SK-N-SH (cell line): ENCODE results near the gene STK38. TPM values are rescaled to one million over a fixed set of nuclear protein-coding genes. Genes with fewer than 3 reads are reported as not detected.

Source experiments
- CTCF ChIA-PET: fragments of 300-600, 350-600 bp; formaldehyde crosslinking; extraction: SDS; loops from one replicate; lab custom pipeline; 2021; lab: Yijun Ruan, JAX
- POLR2A ChIA-PET: fragments of 350-600 bp; sonication (Branson Sonifier 250); formaldehyde crosslinking; extraction: SDS; loops from one replicate; lab custom pipeline; 2020; ENCODE audit warnings: antibody characterized with exemption, inconsistent platforms; lab: Yijun Ruan, JAX
- DNase-seq: peaks from one replicate; pipeline ENCODE4 v3.0.0; 2012
- H2AFZ ChIP-seq: fragments of 200-600 bp; sonication (generic); 2 replicates; pipeline ENCODE4 v1.8.1; 2016; ENCODE audit warnings: antibody characterized with exemption, mild to moderate bottlenecking, low read depth
- H3F3A ChIP-seq: fragments of 200-600 bp; sonication (generic); replicated peaks from 2 replicates; pipeline ENCODE3; 2016; ENCODE audit warnings: antibody characterized with exemption, mild to moderate bottlenecking; ENCODE audit not compliant: insufficient read depth
- H3K27ac ChIP-seq, 2 experiments: fragments of 200-500 bp in 1 of 2; fragments of 200-600 bp in 1 of 2; sonication (Bioruptor generic) in 1 of 2; sonication (generic), shearing (Covaris generic) in 1 of 2; 2 replicates each; pipeline versions ENCODE4 v1.5.1 to v1.6.1; 2014 to 2016; ENCODE audit warnings: low read depth in 2 of 2, inconsistent platforms in 1 of 2, low read length in 1 of 2, mild to moderate bottlenecking in 1 of 2, mixed read lengths in 1 of 2
- H3K27me3 ChIP-seq: fragments of 200-600 bp; sonication (generic), shearing (Covaris generic); 2 replicates; pipeline ENCODE4 v1.6.1; 2016; ENCODE audit warnings: mixed run types; ENCODE audit not compliant: insufficient read depth
- H3K36me3 ChIP-seq, 2 experiments: fragments of 200-500 bp in 1 of 2; fragments of 200-600 bp in 1 of 2; sonication (Bioruptor generic) in 1 of 2; sonication (generic) in 1 of 2; replicated peaks in 1 of 2; 2 replicates each; pipeline versions ENCODE3 to v1.5.1; 2014 to 2016; ENCODE audit warnings: low read length in 1 of 2, mild to moderate bottlenecking in 1 of 2; ENCODE audit not compliant: insufficient read depth in 2 of 2, control insufficient read depth in 1 of 2
- H3K4me1 ChIP-seq, 2 experiments: fragments of 200-500 bp in 1 of 2; fragments of 200-600 bp in 1 of 2; sonication (Bioruptor generic) in 1 of 2; sonication (generic), shearing (Covaris generic) in 1 of 2; 2 replicates each; pipeline versions ENCODE4 v1.5.1 to v1.6.1; 2014 to 2016; ENCODE audit warnings: low read depth in 1 of 2, low read length in 1 of 2, mixed run types in 1 of 2; ENCODE audit not compliant: insufficient read depth in 2 of 2, control insufficient read depth in 1 of 2
- H3K4me2 ChIP-seq: fragments of 200-600 bp; sonication (generic), shearing (Covaris generic); 2 replicates; pipeline ENCODE4 v1.6.1; 2017; ENCODE audit warnings: mixed run types
- H3K4me3 ChIP-seq, 2 experiments: fragments of 200-500 bp in 1 of 2; fragments of 200-600 bp in 1 of 2; sonication (Bioruptor generic) in 1 of 2; sonication (generic), shearing (Covaris generic) in 1 of 2; 2 replicates each; pipeline versions ENCODE4 v1.5.1 to v1.8.1; 2014 to 2016; ENCODE audit warnings: low read depth in 2 of 2, inconsistent platforms in 1 of 2, low read length in 1 of 2, mild to moderate bottlenecking in 1 of 2, mixed read lengths in 1 of 2, moderate library complexity in 1 of 2
- H3K79me2 ChIP-seq: fragments of 200-600 bp; sonication (generic); 2 replicates; pipeline ENCODE4 v1.8.1; 2017; ENCODE audit warnings: mild to moderate bottlenecking; ENCODE audit not compliant: insufficient read depth
- H3K9ac ChIP-seq: fragments of 200-600 bp; sonication (generic); 2 replicates; pipeline ENCODE4 v1.6.1; 2017; ENCODE audit warnings: mixed run types
- H3K9me2 ChIP-seq: fragments of 200-600 bp; sonication (generic); 2 replicates; pipeline ENCODE4 v1.6.1; 2017; ENCODE audit warnings: mixed run types
- H3K9me3 ChIP-seq: fragments of 200-600 bp; sonication (generic); 2 replicates; pipeline ENCODE4 v1.6.1; 2017; ENCODE audit warnings: mixed run types, mild to moderate bottlenecking, moderate library complexity
- H4K20me1 ChIP-seq: fragments of 200-600 bp; sonication (generic); 2 replicates; pipeline ENCODE4 v1.6.1; 2017; ENCODE audit warnings: mild to moderate bottlenecking, mixed run types; ENCODE audit not compliant: insufficient read depth
- CTCF ChIP-seq: fragments of 200-600 bp; sonication (generic); IDR thresholded peaks from 2 replicates; pipeline ENCODE4 v1.6.1; 2017; ENCODE audit warnings: antibody characterized with exemption, mild to moderate bottlenecking, moderate library complexity
- ELF1 ChIP-seq: IDR thresholded peaks from 2 replicates; pipeline ENCODE4 v1.4.0; 2012
- EP300 ChIP-seq, 2 experiments: IDR thresholded peaks; 2 replicates each; pipeline versions ENCODE4 v1.4.0 to v1.6.1; 2012; ENCODE audit warnings: borderline replicate concordance in 1 of 2, low read depth in 1 of 2, low read length in 1 of 2
- EZH2phosphoT487 ChIP-seq: fragments of 200-600 bp; sonication (generic); IDR thresholded peaks from 2 replicates; pipeline ENCODE4 v1.6.1; 2017; ENCODE audit warnings: low read depth, mixed run types, mild to moderate bottlenecking, antibody characterized with exemption, moderate library complexity, borderline replicate concordance
- FOSL2 ChIP-seq: IDR thresholded peaks from 2 replicates; pipeline ENCODE4 v1.4.0; 2012; ENCODE audit warnings: low read depth, mild to moderate bottlenecking, moderate library complexity, borderline replicate concordance
- FOXJ3 ChIP-seq: sonication (generic); formaldehyde crosslinking; IDR thresholded peaks from 2 replicates; pipeline ENCODE4 v1.5.1; 2020; ENCODE audit warnings: mild to moderate bottlenecking, missing genetic modification reagents
- GABPA ChIP-seq: IDR thresholded peaks from 2 replicates; pipeline ENCODE4 v1.4.0; 2012; ENCODE audit warnings: low read depth, mild to moderate bottlenecking
- GATA2 ChIP-seq: sonication (generic); formaldehyde crosslinking; IDR thresholded peaks from 2 replicates; pipeline ENCODE4 v1.5.0; 2020; ENCODE audit warnings: mild to moderate bottlenecking, missing genetic modification reagents
- JUND ChIP-seq: IDR thresholded peaks from 2 replicates; pipeline ENCODE4 v1.4.0; 2012
- MAX ChIP-seq: IDR thresholded peaks from 2 replicates; pipeline ENCODE4 v1.4.0; 2012; ENCODE audit warnings: low read depth
- MEF2A ChIP-seq: IDR thresholded peaks from 2 replicates; pipeline ENCODE4 v1.4.0; 2012; ENCODE audit warnings: low read depth, borderline replicate concordance
- MXI1 ChIP-seq: IDR thresholded peaks from 2 replicates; pipeline ENCODE4 v1.6.1; 2012; ENCODE audit warnings: mild to moderate bottlenecking, low read depth, low read length, improper control_type of control experiment
- NFIC ChIP-seq: IDR thresholded peaks from 2 replicates; pipeline ENCODE4 v1.4.0; 2012; ENCODE audit warnings: borderline replicate concordance
- RFX5 ChIP-seq: IDR thresholded peaks from 2 replicates; pipeline ENCODE4 v1.6.1; 2012; ENCODE audit warnings: mild to moderate bottlenecking, improper control_type of control experiment, low read length
- RXRA ChIP-seq: IDR thresholded peaks from 2 replicates; pipeline ENCODE4 v1.4.0; 2012; ENCODE audit warnings: low read depth, mild to moderate bottlenecking, borderline replicate concordance
- SMC3 ChIP-seq: IDR thresholded peaks from 2 replicates; pipeline ENCODE4 v1.6.1; 2012; ENCODE audit warnings: low read depth, low read length, improper control_type of control experiment
- TAF1 ChIP-seq: IDR thresholded peaks from 2 replicates; pipeline ENCODE4 v1.6.1; 2012; ENCODE audit warnings: low read depth, mild to moderate bottlenecking, low read length, moderate library complexity, borderline replicate concordance
- TEAD4 ChIP-seq: IDR thresholded peaks from 2 replicates; pipeline ENCODE4 v1.4.0; 2012; ENCODE audit warnings: mild to moderate bottlenecking, borderline replicate concordance; ENCODE audit not compliant: insufficient read depth
- YY1 ChIP-seq: IDR thresholded peaks from 2 replicates; pipeline ENCODE4 v1.4.0; 2012; ENCODE audit warnings: low read depth, mild to moderate bottlenecking
- WGBS: methylation state at CpG from one replicate; pipeline ENCODE4 v1.1.6; 2017; ENCODE audit warnings: low lambda C conversion rate; 5-methylcytosine and 5-hydroxymethylcytosine counted together
- polyA plus RNA-seq, 3 experiments: library from polyadenylated mRNA; depleted of rRNA; stranded (reverse); fragments of >200 nt; gene quantifications; 2 replicates each; pipeline ENCODE4 v1.2.3, GENCODE V29; 2012
- TF ChIP-seq, protein P1 (sequence below): IDR thresholded peaks from 2 replicates; pipeline ENCODE4; 2012

The STK38 gene
- polyA plus RNA-seq, 1 of the 3 experiments (the other 2 are of a cell fraction) = 10.2 TPM

DNA sequence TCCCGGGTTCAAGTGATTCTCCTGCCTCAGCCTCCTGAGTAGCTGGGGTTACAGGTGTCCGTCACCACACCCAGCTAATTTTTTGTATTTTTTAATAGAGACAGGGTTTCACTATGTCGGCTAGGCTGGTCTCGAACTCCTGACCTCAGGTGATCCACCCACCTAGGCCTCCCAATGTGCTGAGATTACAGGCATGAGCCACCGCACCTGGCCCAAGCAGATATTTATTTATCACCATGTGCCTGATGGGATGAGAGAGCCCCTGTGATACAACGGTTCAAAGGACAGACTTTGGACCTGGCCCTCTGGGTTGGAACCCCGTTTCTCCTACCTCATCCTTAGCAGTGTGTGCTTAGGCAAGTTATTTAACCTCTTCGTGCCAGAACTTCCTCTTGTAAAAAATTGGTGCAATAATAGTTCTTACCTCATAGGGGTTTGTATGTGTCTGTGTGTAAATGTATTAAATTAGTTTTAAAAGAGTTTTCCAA, 19.2 kb upstream of the STK38 start:
- CTCF ChIA-PET = interaction anchor here (1.7 kb wide), 1 partner anchor 13 kb away, joined by 5 read pairs; no protein-coding TSS in a partner anchor
- H2AFZ ChIP-seq = no peak overlapping the region

DNA sequence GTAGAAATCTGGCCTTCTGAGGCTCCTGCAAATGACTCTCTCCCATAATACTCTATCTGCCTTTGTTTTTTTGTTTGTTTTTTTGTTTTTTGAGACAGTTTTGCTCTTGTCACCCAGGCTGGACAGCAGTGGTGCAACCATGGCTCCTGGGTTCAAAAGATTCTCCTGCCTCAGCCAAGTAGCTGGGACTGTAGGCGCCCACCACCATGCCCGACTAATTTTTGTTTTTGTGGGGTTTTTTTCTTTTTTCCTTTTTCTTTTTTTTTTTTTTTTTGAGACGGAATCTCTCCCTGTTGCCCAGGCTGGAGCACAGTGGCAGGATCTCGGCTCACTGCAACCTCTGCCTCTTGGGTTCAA, 16.6 kb upstream of the STK38 start:
- ChIA-PET CTCF (interaction anchor here (1.7 kb wide), 1 partner anchor 76 kb away, joined by 3 read pairs; no protein-coding TSS in a partner anchor), POLR2A (no interaction called here)
- Histone ChIP-seq H3F3A (no peaks in the 10 kb centered on the region), H3K27me3 (no peaks in the 10 kb centered on the region), H3K9ac (no peak overlapping the region), H3K9me2 (no peaks in the 10 kb centered on the region), H3K36me3 (no peaks in the 10 kb centered on the region), H4K20me1 (no peaks in the 10 kb centered on the region), H3K4me1 (no peaks in the 10 kb centered on the region), H3K4me3 (no peak overlapping the region), H2AFZ (no peak overlapping the region), H3K9me3 (no peaks in the 10 kb centered on the region), H3K27ac (no peak overlapping the region), H3K79me2 (no peaks in the 10 kb centered on the region), H3K4me2 (no peak overlapping the region)
- DNase-seq = no peak
- WGBS = 82% methylated on average over 4 of the region's 4 CpGs
- TF ChIP-seq RFX5 = no peak
- no peak for TF ChIP-seq FOXJ3 (CRISPR knock-in tag)
- TF ChIP-seq NFIC = no peak
- TF ChIP-seq SMC3 = no peak
- no peak for TF ChIP-seq MXI1
- TF ChIP-seq GABPA = no peak
- TF ChIP-seq RXRA = no peak
- TF ChIP-seq, protein P1, sequence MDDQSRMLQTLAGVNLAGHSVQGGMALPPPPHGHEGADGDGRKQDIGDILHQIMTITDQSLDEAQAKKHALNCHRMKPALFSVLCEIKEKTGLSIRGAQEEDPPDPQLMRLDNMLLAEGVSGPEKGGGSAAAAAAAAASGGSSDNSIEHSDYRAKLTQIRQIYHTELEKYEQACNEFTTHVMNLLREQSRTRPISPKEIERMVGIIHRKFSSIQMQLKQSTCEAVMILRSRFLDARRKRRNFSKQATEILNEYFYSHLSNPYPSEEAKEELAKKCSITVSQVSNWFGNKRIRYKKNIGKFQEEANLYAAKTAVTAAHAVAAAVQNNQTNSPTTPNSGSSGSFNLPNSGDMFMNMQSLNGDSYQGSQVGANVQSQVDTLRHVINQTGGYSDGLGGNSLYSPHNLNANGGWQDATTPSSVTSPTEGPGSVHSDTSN = no peak
- TF ChIP-seq ELF1 = no peak
- TF ChIP-seq JUND = no peak
- no peak for TF ChIP-seq TAF1
- TF ChIP-seq YY1 = no peak

More for the DNA sequence above, 19.2 kb upstream of the STK38 start:
- Histone ChIP-seq H3K4me2 (no peak overlapping the region), H3F3A (no peaks in the 10 kb centered on the region), H4K20me1 (no peaks in the 10 kb centered on the region), H3K27ac (no peak overlapping the region), H3K79me2 (no peaks in the 10 kb centered on the region), H3K36me3 (no peaks in the 10 kb centered on the region), H3K4me3 (no peak overlapping the region), H3K9me3 (no peaks in the 10 kb centered on the region), H3K9me2 (no peaks in the 10 kb centered on the region), H3K9ac (no peak overlapping the region), H3K27me3 (no peaks in the 10 kb centered on the region), H3K4me1 (no peaks in the 10 kb centered on the region)
- TF ChIP-seq NFIC = no peak
- TF ChIP-seq EP300 (IDR thresholded peaks at IDR 0.05; ENCODE audit: borderline replicate concordance in 1 of 2, low read depth in 1 of 2, low read length in 1 of 2) = no peak
- TF ChIP-seq MEF2A = no peak
- TF ChIP-seq MAX = no peak
- no peak for TF ChIP-seq EZH2phosphoT487
- no peak for TF ChIP-seq RXRA
- no peak for TF ChIP-seq FOSL2
- no peak for TF ChIP-seq GABPA
- TF ChIP-seq GATA2 (CRISPR knock-in tag) = no peak
- TF ChIP-seq JUND = no peak
- TF ChIP-seq, protein P1 = no peak
- TF ChIP-seq TAF1 = no peak
- TF ChIP-seq TEAD4 = no peak
- no peak for TF ChIP-seq CTCF
- no peak for DNase-seq
- POLR2A ChIA-PET = no interaction called here
- WGBS = 90% methylated on average over 8 of the region's 8 CpGs
